Osteocyte (in vitro differentiated cells): Measurements from ENCODE around the gene NCOA6. TPM values are rescaled to one million over a fixed set of nuclear protein-coding genes. Genes with fewer than 3 reads are reported as not detected.

Experiments used
- DNase-seq: peaks from one replicate; pipeline ENCODE4 v3.0.0; 2021; ENCODE audit warnings: mixed read lengths; ENCODE audit not compliant: unreplicated experiment; ENCODE audit errors: extremely low spot score
- H3K27ac Mint-ChIP-seq: one replicate; pipeline ENCODE4 v1.8.0; 2021; ENCODE audit warnings: mild to moderate bottlenecking, mixed read lengths; ENCODE audit not compliant: unreplicated experiment
- H3K27me3 Mint-ChIP-seq: one replicate; pipeline ENCODE4 v1.8.0; 2021; ENCODE audit warnings: mixed read lengths; ENCODE audit not compliant: unreplicated experiment
- H3K36me3 Mint-ChIP-seq: one replicate; pipeline ENCODE4 v1.8.0; 2021; ENCODE audit warnings: mixed read lengths; ENCODE audit not compliant: unreplicated experiment
- H3K4me1 Mint-ChIP-seq: one replicate; pipeline ENCODE4 v1.8.0; 2021; ENCODE audit warnings: mixed read lengths; ENCODE audit not compliant: unreplicated experiment
- H3K4me3 Mint-ChIP-seq: one replicate; pipeline ENCODE4 v1.8.0; 2021; ENCODE audit warnings: mild to moderate bottlenecking, moderate library complexity, mixed read lengths; ENCODE audit not compliant: unreplicated experiment
- H3K9me3 Mint-ChIP-seq: one replicate; pipeline ENCODE4 v1.8.0; 2021; ENCODE audit warnings: mixed read lengths; ENCODE audit not compliant: unreplicated experiment
- CTCF ChIP-seq: fragments of 200-600 bp; sonication (generic); IDR thresholded peaks from 2 replicates; pipeline ENCODE4 v1.5.0; 2021; ENCODE audit warnings: antibody characterized with exemption, mild to moderate bottlenecking, moderate library complexity
- total RNA-seq: library from RNA; stranded (reverse); gene quantifications from 2 replicates; pipeline ENCODE4 v1.2.1, GENCODE V29; 2021

The NCOA6 gene
- total RNA-seq, 1 donor from 2014 or later, result 33.4 TPM

- TF ChIP-seq CTCF, result no peak
- DNase-seq, result no peak
- Mint-ChIP-seq H3K36me3 (no peaks in the 10 kb centered on the region), H3K27ac (peak overlapping the region; percentile 94), H3K4me1 (peaks cover 31% of the 10 kb centered on the region), H3K4me3 (peak overlapping the region; percentile 97), H3K27me3 (no peaks in the 10 kb centered on the region), H3K9me3 (no peaks in the 10 kb centered on the region)
Measured at GRCh38 chr20:34703061-34703423, 122.4 kb downstream of the NCOA6 start.

- Mint-ChIP-seq H3K9me3 (no peaks in the 10 kb centered on the region), H3K4me1 (peaks cover 28% of the 10 kb centered on the region), H3K27me3 (no peaks in the 10 kb centered on the region), H3K36me3 (no peaks in the 10 kb centered on the region), H3K27ac (no peak overlapping the region), H3K4me3 (peak overlapping the region; percentile 23)
- DNase-seq, result no peak
- no peak for TF ChIP-seq CTCF
Measured at GRCh38 chr20:34701405-34702085, 123.9 kb downstream of the NCOA6 start.

GRCh38 chr20:34693414-34693813, 132.0 kb downstream of the NCOA6 start:
- TF ChIP-seq CTCF, result no peak
- no peak overlapping the region for H3K4me3 Mint-ChIP-seq
- H3K9me3 Mint-ChIP-seq, result no peaks in the 10 kb centered on the region
- DNase-seq, result no peak
- no peaks in the 10 kb centered on the region for H3K36me3 Mint-ChIP-seq
- no peak overlapping the region for H3K27ac Mint-ChIP-seq
- H3K27me3 Mint-ChIP-seq, result peaks cover 6% of the 10 kb centered on the region
- H3K4me1 Mint-ChIP-seq, result no peaks in the 10 kb centered on the region

- Mint-ChIP-seq H3K27me3 (peaks cover 6% of the 10 kb centered on the region), H3K4me3 (no peak overlapping the region), H3K36me3 (no peaks in the 10 kb centered on the region), H3K9me3 (no peaks in the 10 kb centered on the region), H3K4me1 (no peaks in the 10 kb centered on the region), H3K27ac (no peak overlapping the region)
- TF ChIP-seq CTCF, result no peak
- no peak for DNase-seq
Measured at GRCh38 chr20:34691838-34692237, 133.6 kb downstream of the NCOA6 start.

- DNase-seq, result no peak
- no peak for TF ChIP-seq CTCF
- Mint-ChIP-seq H3K9me3 (no peaks in the 10 kb centered on the region), H3K27ac (no peak overlapping the region), H3K36me3 (no peaks in the 10 kb centered on the region), H3K4me1 (no peaks in the 10 kb centered on the region), H3K27me3 (no peaks in the 10 kb centered on the region), H3K4me3 (no peak overlapping the region)
Measured at GRCh38 chr20:34689486-34689885, 136.0 kb downstream of the NCOA6 start.
